ENCODE measurements around the gene TRAF3IP3.

TRAF3IP3 gene

GRCh38 chr1:209737118-209737505 lies 18.7 kb upstream of the TRAF3IP3 start:
- no peaks in the 10 kb centered on the region for H3K4me1 ChIP-seq (ENCODE audit: insufficient read depth, insufficient read length)
- no peaks in the 10 kb centered on the region for H3K36me3 ChIP-seq (ENCODE audit: insufficient read depth, insufficient read length, low read length)
- no peak overlapping the region for H3K9ac ChIP-seq (ENCODE audit: insufficient read length, low read depth)
- H3K27me3 ChIP-seq (ENCODE audit: insufficient read depth, insufficient read length), result no peaks in the 10 kb centered on the region
- TF ChIP-seq SUZ12 (IDR thresholded peaks at IDR 0.05; ENCODE audit: extremely low read depth, insufficient read depth, insufficient read length) (no peak), ZNF274 (IDR thresholded peaks at IDR 0.05; ENCODE audit: low read depth, low read length) (no peak), YY1 (IDR thresholded peaks at IDR 0.05; ENCODE audit: insufficient read depth, insufficient read length) (no peak)
- DNase-seq (ENCODE audit: low read depth, low spot score), result no peak
- no peak overlapping the region for H3K4me3 ChIP-seq (ENCODE audit: insufficient read length, low read depth)
- no peaks in the 10 kb centered on the region for H3K9me3 ChIP-seq (ENCODE audit: insufficient read depth, low read length)

GRCh38 chr1:209738270-209738669 lies 17.6 kb upstream of the TRAF3IP3 start:
- Histone ChIP-seq H3K36me3 (ENCODE audit: insufficient read depth, insufficient read length, low read length) (no peaks in the 10 kb centered on the region), H3K9me3 (ENCODE audit: insufficient read depth, low read length) (no peaks in the 10 kb centered on the region), H3K9ac (ENCODE audit: insufficient read length, low read depth) (no peak overlapping the region), H3K4me1 (ENCODE audit: insufficient read depth, insufficient read length) (no peaks in the 10 kb centered on the region), H3K27me3 (ENCODE audit: insufficient read depth, insufficient read length) (no peaks in the 10 kb centered on the region), H3K4me3 (ENCODE audit: insufficient read length, low read depth) (no peak overlapping the region)
- DNase-seq (ENCODE audit: low read depth, low spot score), result no peak
- TF ChIP-seq YY1 (IDR thresholded peaks at IDR 0.05; ENCODE audit: insufficient read depth, insufficient read length), result no peak
- TF ChIP-seq ZNF274 (IDR thresholded peaks at IDR 0.05; ENCODE audit: low read depth, low read length), result no peak
- TF ChIP-seq SUZ12 (IDR thresholded peaks at IDR 0.05; ENCODE audit: extremely low read depth, insufficient read depth, insufficient read length), result no peak

- TF ChIP-seq ZNF274 (IDR thresholded peaks at IDR 0.05; ENCODE audit: low read depth, low read length), result no peak
- TF ChIP-seq SUZ12 (IDR thresholded peaks at IDR 0.05; ENCODE audit: extremely low read depth, insufficient read depth, insufficient read length), result no peak
- TF ChIP-seq YY1 (IDR thresholded peaks at IDR 0.05; ENCODE audit: insufficient read depth, insufficient read length), result no peak
- DNase-seq (ENCODE audit: low read depth, low spot score), result no peak
- no peak overlapping the region for H3K4me3 ChIP-seq (ENCODE audit: insufficient read length, low read depth)
- H3K9me3 ChIP-seq (ENCODE audit: insufficient read depth, low read length), result no peaks in the 10 kb centered on the region
- H3K27me3 ChIP-seq (ENCODE audit: insufficient read depth, insufficient read length), result no peaks in the 10 kb centered on the region
- H3K4me1 ChIP-seq (ENCODE audit: insufficient read depth, insufficient read length), result no peaks in the 10 kb centered on the region
- no peak overlapping the region for H3K9ac ChIP-seq (ENCODE audit: insufficient read length, low read depth)
- no peaks in the 10 kb centered on the region for H3K36me3 ChIP-seq (ENCODE audit: insufficient read depth, insufficient read length, low read length)
Measured at GRCh38 chr1:209741193-209741592, 14.7 kb upstream of the TRAF3IP3 start.

GRCh38 chr1:209741889-209742288 lies 14.0 kb upstream of the TRAF3IP3 start:
- H3K4me1 ChIP-seq (ENCODE audit: insufficient read depth, insufficient read length), result no peaks in the 10 kb centered on the region
- H3K36me3 ChIP-seq (ENCODE audit: insufficient read depth, insufficient read length, low read length), result no peaks in the 10 kb centered on the region
- H3K9ac ChIP-seq (ENCODE audit: insufficient read length, low read depth), result no peak overlapping the region
- DNase-seq (ENCODE audit: low read depth, low spot score), result no peak
- no peaks in the 10 kb centered on the region for H3K27me3 ChIP-seq (ENCODE audit: insufficient read depth, insufficient read length)
- no peak for TF ChIP-seq YY1 (IDR thresholded peaks at IDR 0.05; ENCODE audit: insufficient read depth, insufficient read length)
- no peak for TF ChIP-seq SUZ12 (IDR thresholded peaks at IDR 0.05; ENCODE audit: extremely low read depth, insufficient read depth, insufficient read length)
- TF ChIP-seq ZNF274 (IDR thresholded peaks at IDR 0.05; ENCODE audit: low read depth, low read length), result no peak
- H3K9me3 ChIP-seq (ENCODE audit: insufficient read depth, low read length), result no peaks in the 10 kb centered on the region
- no peak overlapping the region for H3K4me3 ChIP-seq (ENCODE audit: insufficient read length, low read depth)

- Histone ChIP-seq H3K9ac (ENCODE audit: insufficient read length, low read depth) (no peak overlapping the region), H3K9me3 (ENCODE audit: insufficient read depth, low read length) (no peaks in the 10 kb centered on the region), H3K27me3 (ENCODE audit: insufficient read depth, insufficient read length) (no peaks in the 10 kb centered on the region), H3K4me1 (ENCODE audit: insufficient read depth, insufficient read length) (no peaks in the 10 kb centered on the region), H3K4me3 (ENCODE audit: insufficient read length, low read depth) (no peak overlapping the region), H3K36me3 (ENCODE audit: insufficient read depth, insufficient read length, low read length) (no peaks in the 10 kb centered on the region)
- DNase-seq (ENCODE audit: low read depth, low spot score), result no peak
- no peak for TF ChIP-seq YY1 (IDR thresholded peaks at IDR 0.05; ENCODE audit: insufficient read depth, insufficient read length)
- no peak for TF ChIP-seq SUZ12 (IDR thresholded peaks at IDR 0.05; ENCODE audit: extremely low read depth, insufficient read depth, insufficient read length)
- no peak for TF ChIP-seq ZNF274 (IDR thresholded peaks at IDR 0.05; ENCODE audit: low read depth, low read length)
Measured at GRCh38 chr1:209742409-209743144, 13.3 kb upstream of the TRAF3IP3 start.

GRCh38 chr1:209743145-209743482 lies 12.7 kb upstream of the TRAF3IP3 start:
- Histone ChIP-seq H3K9ac (ENCODE audit: insufficient read length, low read depth) (no peak overlapping the region), H3K36me3 (ENCODE audit: insufficient read depth, insufficient read length, low read length) (no peaks in the 10 kb centered on the region), H3K9me3 (ENCODE audit: insufficient read depth, low read length) (no peaks in the 10 kb centered on the region), H3K27me3 (ENCODE audit: insufficient read depth, insufficient read length) (no peaks in the 10 kb centered on the region), H3K4me3 (ENCODE audit: insufficient read length, low read depth) (no peak overlapping the region), H3K4me1 (ENCODE audit: insufficient read depth, insufficient read length) (peaks cover 2% of the 10 kb centered on the region)
- DNase-seq (ENCODE audit: low read depth, low spot score), result no peak
- TF ChIP-seq ZNF274 (IDR thresholded peaks at IDR 0.05; ENCODE audit: low read depth, low read length) (no peak), SUZ12 (IDR thresholded peaks at IDR 0.05; ENCODE audit: extremely low read depth, insufficient read depth, insufficient read length) (no peak), YY1 (IDR thresholded peaks at IDR 0.05; ENCODE audit: insufficient read depth, insufficient read length) (no peak)

GRCh38 chr1:209746451-209747165 lies 9.2 kb upstream of the TRAF3IP3 start:
- peaks cover 4% of the 10 kb centered on the region for H3K4me1 ChIP-seq (ENCODE audit: insufficient read depth, insufficient read length)
- H3K36me3 ChIP-seq (ENCODE audit: insufficient read depth, insufficient read length, low read length), result no peaks in the 10 kb centered on the region
- no peak overlapping the region for H3K9ac ChIP-seq (ENCODE audit: insufficient read length, low read depth)
- no peak overlapping the region for H3K4me3 ChIP-seq (ENCODE audit: insufficient read length, low read depth)
- no peak for DNase-seq (ENCODE audit: low read depth, low spot score)
- H3K9me3 ChIP-seq (ENCODE audit: insufficient read depth, low read length), result no peaks in the 10 kb centered on the region
- TF ChIP-seq SUZ12 (IDR thresholded peaks at IDR 0.05; ENCODE audit: extremely low read depth, insufficient read depth, insufficient read length), result no peak
- TF ChIP-seq YY1 (IDR thresholded peaks at IDR 0.05; ENCODE audit: insufficient read depth, insufficient read length), result no peak
- TF ChIP-seq ZNF274 (IDR thresholded peaks at IDR 0.05; ENCODE audit: low read depth, low read length), result no peak
- no peaks in the 10 kb centered on the region for H3K27me3 ChIP-seq (ENCODE audit: insufficient read depth, insufficient read length)
